Heart left ventricle (tissue), 13 donors: ENCODE measurements around the gene SPECC1L.

Experiments
- CTCF ChIP-seq, 12 donors: fragments of 200-600 bp; sonication (generic) in 4 of 12; IDR thresholded peaks; one replicate each; pipeline versions ENCODE4 v1.5.0 to v1.8.0; 2018 to 2022; ENCODE audit warnings: antibody characterized with exemption in 12 of 12, mild to moderate bottlenecking in 5 of 12
- POLR2A ChIP-seq, 2 donors: fragments of 450-650 bp; IDR thresholded peaks; one replicate each; pipeline ENCODE4 v1.6.1; 2017; ENCODE audit warnings: antibody characterized with exemption in 2 of 2, mild to moderate bottlenecking in 2 of 2, moderate library complexity in 2 of 2
- donor health status: ischemic (EF 13 %, LVEDD 7.1; RV severe dilation, severe dysfunction).
- donor health status: DM: no; HTN: yes; CAD: no.
- donor health status: DM: no; HTN: no; CAD: no.
- donor health status: ischemic (EF 25% LVEDD 6.9; RV normal size, moderate dysfunction).
- donor health status: ischemic (EF 25% LVEDD 5.7; RV mildly dilated, moderate dysfunction).
- donor health status: ischemic (EF 35%, LVEDD 5.7; RV mildly dilated, moderate dysfunction).
- donor health status: nonischemic (EF 11% LVEDD 7.7; RV severe dilation, severe dysfunction).
- donor health status: DM: yes; HTN: yes; CAD: no.
- donor health status: PGD.
- donor health status: ischemic (EF 29% LVEDD 5.4; RV normal size, mild dysfunction).
- donor health status: nonischemic (EF 23%, LVEDD 6.1; RV moderate dilation, normal function).

GRCh38 chr22:24376002-24376401 is 105.4 kb downstream of the SPECC1L start:
- TF ChIP-seq CTCF (IDR thresholded peaks at IDR 0.05) (no peak), POLR2A (IDR thresholded peaks at IDR 0.05) (no peak)
